Prostate gland (tissue), 2 donors: ENCODE measurements around the gene NEMP2. TPM values are rescaled to one million over a fixed set of nuclear protein-coding genes. Genes with fewer than 3 reads are reported as not detected.

Experiments used
- DNase-seq: peaks from one replicate; pipeline ENCODE4 v3.0.0-alpha.2; 2019; ENCODE audit warnings: low spot score
- H3K27ac ChIP-seq, 2 donors: fragments of 200-600 bp; sonication (generic); 2 replicates each; pipeline ENCODE4 v1.5.1; 2017 to 2019
- H3K27me3 ChIP-seq: fragments of 200-600 bp; sonication (generic); replicated peaks from 2 replicates; pipeline ENCODE4 v1.5.1; 2019; ENCODE audit not compliant: insufficient read depth
- H3K36me3 ChIP-seq, 2 donors: fragments of 200-600 bp; sonication (generic); 1 replicate in 1 of 2; 2 replicates in 1 of 2; pipeline versions ENCODE4 v1.5.1 to v1.8.1; 2017 to 2019
- H3K4me1 ChIP-seq: fragments of 200-600 bp; sonication (generic); replicated peaks from 2 replicates; pipeline ENCODE4 v1.5.1; 2019
- H3K4me3 ChIP-seq, 2 donors: fragments of 200-600 bp; sonication (generic); 2 replicates each; pipeline ENCODE4 v1.5.1; 2017 to 2019
- H3K9me3 ChIP-seq: fragments of 200-600 bp; sonication (generic); 2 replicates; pipeline ENCODE4 v1.5.1; 2017
- POLR2A ChIP-seq: fragments of 450-650 bp; IDR thresholded peaks from one replicate; pipeline ENCODE4 v1.6.1; 2016; ENCODE audit warnings: antibody characterized with exemption, mild to moderate bottlenecking
- POLR2AphosphoS5 ChIP-seq: sonication (generic); formaldehyde crosslinking; IDR thresholded peaks from one replicate; pipeline ENCODE4 v1.6.1; 2017; ENCODE audit warnings: antibody characterized with exemption
- WGBS: methylation state at CpG from one replicate; pipeline ENCODE4 v1.1.5; 2018; 5-methylcytosine and 5-hydroxymethylcytosine counted together
- intact Hi-C: fragments of 100-400 bp; cut with DNase I; formaldehyde crosslinking; loops from one replicate; pipeline ENCODE4 v1.14.2; 2022
- total RNA-seq, 2 donors: library from RNA; depleted of rRNA; stranded (reverse); fragments of >200 nt; gene quantifications; one replicate each; pipeline ENCODE4 v1.1.0, GENCODE V29; 2016
- TF ChIP-seq, protein P1 (sequence below), 4 experiments: fragments of 200-600 bp in 2 of 4; fragments of 450-650 bp in 2 of 4; sonication (generic) in 2 of 4; IDR thresholded peaks; 1 replicate in 3 of 4; 2 replicates in 1 of 4; pipeline ENCODE4 v1.5.1; 2016 to 2019; ENCODE audit warnings: antibody characterized with exemption in 4 of 4, mild to moderate bottlenecking in 2 of 4, moderate library complexity in 2 of 4

Gene NEMP2
- total RNA-seq, 2 donors from 2014 or later: 4.6 to 14.0 TPM

- Histone ChIP-seq H3K36me3 (no peaks in the 10 kb centered on the region), H3K27ac (no peak overlapping the region), H3K4me1 (peaks cover 1% of the 10 kb centered on the region), H3K9me3 (no peaks in the 10 kb centered on the region), H3K27me3 (no peaks in the 10 kb centered on the region), H3K4me3 (no peak overlapping the region)
- DNase-seq: no peak
- intact Hi-C loops: no loop called here
- TF ChIP-seq, protein P1, sequence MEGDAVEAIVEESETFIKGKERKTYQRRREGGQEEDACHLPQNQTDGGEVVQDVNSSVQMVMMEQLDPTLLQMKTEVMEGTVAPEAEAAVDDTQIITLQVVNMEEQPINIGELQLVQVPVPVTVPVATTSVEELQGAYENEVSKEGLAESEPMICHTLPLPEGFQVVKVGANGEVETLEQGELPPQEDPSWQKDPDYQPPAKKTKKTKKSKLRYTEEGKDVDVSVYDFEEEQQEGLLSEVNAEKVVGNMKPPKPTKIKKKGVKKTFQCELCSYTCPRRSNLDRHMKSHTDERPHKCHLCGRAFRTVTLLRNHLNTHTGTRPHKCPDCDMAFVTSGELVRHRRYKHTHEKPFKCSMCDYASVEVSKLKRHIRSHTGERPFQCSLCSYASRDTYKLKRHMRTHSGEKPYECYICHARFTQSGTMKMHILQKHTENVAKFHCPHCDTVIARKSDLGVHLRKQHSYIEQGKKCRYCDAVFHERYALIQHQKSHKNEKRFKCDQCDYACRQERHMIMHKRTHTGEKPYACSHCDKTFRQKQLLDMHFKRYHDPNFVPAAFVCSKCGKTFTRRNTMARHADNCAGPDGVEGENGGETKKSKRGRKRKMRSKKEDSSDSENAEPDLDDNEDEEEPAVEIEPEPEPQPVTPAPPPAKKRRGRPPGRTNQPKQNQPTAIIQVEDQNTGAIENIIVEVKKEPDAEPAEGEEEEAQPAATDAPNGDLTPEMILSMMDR (IDR thresholded peaks at IDR 0.05): no peak
- no peak for TF ChIP-seq POLR2AphosphoS5
- no peak for TF ChIP-seq POLR2A
- WGBS: 32% methylated on average over 2 of the region's 2 CpGs
Observed at GRCh38 chr2:190481339-190481738, 53.2 kb downstream of the NEMP2 start.

GRCh38 chr2:190478572-190479195 lies 55.8 kb downstream of the NEMP2 start:
- H3K27me3 ChIP-seq: no peaks in the 10 kb centered on the region
- intact Hi-C loops: no loop called here
- 80% methylated on average over 3 of the region's 3 CpGs for WGBS
- no peak overlapping the region for H3K4me3 ChIP-seq
- TF ChIP-seq, protein P1 (IDR thresholded peaks at IDR 0.05): no peak
- TF ChIP-seq POLR2A (no peak), POLR2AphosphoS5 (no peak)
- H3K9me3 ChIP-seq: no peaks in the 10 kb centered on the region
- H3K36me3 ChIP-seq: no peaks in the 10 kb centered on the region
- peak overlapping the region; percentile 41 to 72 for H3K27ac ChIP-seq
- no peaks in the 10 kb centered on the region for H3K4me1 ChIP-seq
- no peak for DNase-seq

- DNase-seq: peak; percentile 39
- Histone ChIP-seq H3K4me3 (no peak overlapping the region), H3K27me3 (no peaks in the 10 kb centered on the region), H3K36me3 (no peaks in the 10 kb centered on the region), H3K4me1 (no peaks in the 10 kb centered on the region), H3K27ac (peak overlapping the region; percentile 41 to 72), H3K9me3 (no peaks in the 10 kb centered on the region)
- 38% methylated on average over 4 of the region's 4 CpGs for WGBS
- TF ChIP-seq, protein P1 (IDR thresholded peaks at IDR 0.05): no peak
- TF ChIP-seq POLR2A (no peak), POLR2AphosphoS5 (peak; percentile 23)
- intact Hi-C loops: no loop called here
Observed at GRCh38 chr2:190477661-190478454, 56.7 kb downstream of the NEMP2 start.

- no peaks in the 10 kb centered on the region for H3K27me3 ChIP-seq
- intact Hi-C loops: no loop called here
- H3K9me3 ChIP-seq: no peaks in the 10 kb centered on the region
- no peak for DNase-seq
- H3K27ac ChIP-seq: peak overlapping the region; percentile 52 to 69
- TF ChIP-seq POLR2A (no peak), POLR2AphosphoS5 (no peak)
- TF ChIP-seq, protein P1 (IDR thresholded peaks at IDR 0.05): no peak
- H3K4me1 ChIP-seq: peaks cover 12% of the 10 kb centered on the region
- 70% methylated on average over 5 of the region's 5 CpGs for WGBS
- no peak overlapping the region for H3K4me3 ChIP-seq
- H3K36me3 ChIP-seq: no peaks in the 10 kb centered on the region
Observed at GRCh38 chr2:190470256-190470826, 64.2 kb downstream of the NEMP2 start.
